ENCODE measurements around the gene PRSS1.
A peak's percentile ranks its signal among the peaks of the same experiment; 100 is the strongest.
"Not testable (repeated sequence)": the region's sequence is repeated elsewhere in the genome, so short reads cannot be mapped to it uniquely, and the experiment has no call there.

Gene PRSS1

GRCh38 chr7:142749218-142749993 lies at the start of gene PRSS1:
Gene PRSS1 (plus strand): TSS chr7:142749472. CDS start chr7:142749485, 13 bp downstream.
- no peak for DNase-seq

DNA sequence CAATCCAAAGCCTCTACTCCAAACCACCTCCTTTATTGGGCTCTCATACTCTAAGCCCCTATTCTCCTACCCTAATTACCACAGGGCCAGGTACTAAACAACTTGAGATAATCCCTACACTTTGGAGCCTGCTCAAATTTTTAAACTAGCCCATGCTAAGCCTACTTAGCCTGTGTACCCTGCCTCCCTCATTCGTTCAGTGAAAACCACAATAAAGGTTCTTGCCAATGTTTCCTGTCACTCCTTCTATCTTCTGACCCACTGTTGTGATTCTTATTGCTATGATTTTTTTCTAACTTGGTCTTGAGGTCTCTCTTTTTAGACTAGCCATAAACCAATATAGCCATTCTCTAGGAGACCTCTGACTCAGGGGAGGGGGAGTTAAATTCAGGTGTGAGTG lies 48.3 kb upstream of the PRSS1 start:
- DNase-seq: not testable (repeated sequence)

DNA sequence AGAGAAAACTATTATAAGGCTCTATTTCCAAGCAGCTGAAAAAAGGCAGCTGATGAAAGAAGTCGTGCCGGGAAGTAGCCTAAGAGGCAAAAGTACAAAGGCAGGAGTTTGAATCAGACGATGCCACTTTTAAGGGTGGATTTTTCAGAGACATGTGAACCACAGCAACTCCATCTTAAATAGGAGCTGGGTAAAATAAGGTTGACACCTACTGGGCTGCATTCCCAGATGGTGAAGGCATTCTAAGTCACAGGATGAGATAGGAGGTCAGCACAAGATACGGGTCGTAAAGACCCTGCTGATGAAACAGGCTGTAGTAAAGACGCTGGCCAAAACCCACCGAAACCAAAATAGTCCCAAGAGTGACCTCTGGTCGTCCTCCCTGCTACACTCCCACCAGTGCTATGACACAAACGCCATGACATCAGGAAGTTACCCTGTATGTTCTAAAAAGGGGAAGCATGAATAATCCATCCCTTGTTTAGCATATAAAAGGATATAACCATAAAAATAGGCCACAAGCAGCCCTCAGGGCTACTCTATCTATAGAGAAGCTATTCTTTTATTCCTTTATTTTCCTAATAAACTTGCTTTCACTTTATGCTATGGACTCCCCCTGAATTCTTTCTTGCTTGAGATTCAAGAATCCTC lies 45.5 kb upstream of the PRSS1 start:
- DNase-seq: no peak

- not testable (repeated sequence) for DNase-seq
Measured at GRCh38 chr7:142708726-142709125, 40.5 kb upstream of the PRSS1 start.

- no peak for DNase-seq
Measured at GRCh38 chr7:142709921-142710320, 39.4 kb upstream of the PRSS1 start.

- no peak for DNase-seq
Measured at GRCh38 chr7:142711196-142711595, 38.1 kb upstream of the PRSS1 start.

GRCh38 chr7:142711746-142712616 lies 37.3 kb upstream of the PRSS1 start:
- DNase-seq: peak; percentile 50

DNA sequence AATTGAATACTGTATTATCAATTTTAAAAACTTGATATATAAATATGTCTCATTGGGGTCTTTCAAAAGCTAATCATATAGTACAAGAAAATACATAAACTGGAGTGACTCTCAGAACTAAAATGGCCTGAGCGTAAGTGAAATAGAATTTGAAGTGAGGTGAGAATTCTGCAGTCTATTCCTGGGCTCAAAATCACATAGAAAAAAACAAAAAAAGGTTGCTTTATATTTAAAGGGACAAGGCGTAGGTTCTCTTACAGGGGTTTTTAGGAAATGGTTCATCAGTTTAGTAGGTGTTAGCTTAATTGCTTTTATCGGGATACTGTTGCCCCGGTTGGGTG lies 36.7 kb upstream of the PRSS1 start:
- no peak for DNase-seq

GRCh38 chr7:142714375-142714774 lies 34.9 kb upstream of the PRSS1 start:
- DNase-seq: no peak

- no peak for DNase-seq
Measured at GRCh38 chr7:142716596-142716995, 32.7 kb upstream of the PRSS1 start.

DNA sequence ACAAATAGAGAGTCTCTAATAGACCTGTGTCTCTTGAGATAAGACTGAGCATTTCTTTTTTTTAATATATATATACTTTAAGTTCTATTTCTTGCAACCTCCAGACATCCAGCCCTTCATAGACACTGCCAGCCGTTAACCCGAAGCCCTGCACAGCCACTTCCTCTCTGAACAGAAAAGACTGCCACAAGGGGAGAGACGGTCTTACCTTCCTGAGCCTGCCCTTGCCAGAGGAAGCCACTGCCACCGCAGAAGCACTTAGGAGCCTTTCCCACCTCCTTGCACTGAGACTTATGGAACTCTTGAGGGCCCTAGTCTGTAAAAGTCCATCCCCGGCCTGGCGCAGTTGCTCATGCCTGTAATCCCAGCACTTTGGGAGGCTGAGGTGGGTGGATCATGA lies 31.8 kb upstream of the PRSS1 start:
- no peak for DNase-seq

DNA sequence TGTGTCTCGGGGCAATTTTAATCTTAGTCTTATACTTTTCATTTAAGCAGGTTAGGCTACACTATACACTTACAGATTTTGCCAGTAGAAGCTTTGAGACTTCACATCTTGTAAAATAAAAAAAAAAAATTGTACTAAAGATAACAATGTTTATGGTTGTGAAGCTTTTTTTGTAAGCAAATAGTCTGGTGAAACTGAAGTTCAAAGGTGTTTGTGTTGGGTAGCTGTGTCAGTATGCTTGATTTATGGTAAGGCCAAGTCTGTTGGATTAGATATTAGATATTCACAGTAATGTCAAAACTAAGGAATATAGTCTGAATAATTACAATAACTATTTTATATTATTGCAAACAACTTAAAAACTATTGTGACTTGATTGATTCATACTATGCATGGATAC lies 31.0 kb upstream of the PRSS1 start:
- no peak for DNase-seq

GRCh38 chr7:142720172-142720773 lies 29.0 kb upstream of the PRSS1 start:
- DNase-seq: no peak

DNA sequence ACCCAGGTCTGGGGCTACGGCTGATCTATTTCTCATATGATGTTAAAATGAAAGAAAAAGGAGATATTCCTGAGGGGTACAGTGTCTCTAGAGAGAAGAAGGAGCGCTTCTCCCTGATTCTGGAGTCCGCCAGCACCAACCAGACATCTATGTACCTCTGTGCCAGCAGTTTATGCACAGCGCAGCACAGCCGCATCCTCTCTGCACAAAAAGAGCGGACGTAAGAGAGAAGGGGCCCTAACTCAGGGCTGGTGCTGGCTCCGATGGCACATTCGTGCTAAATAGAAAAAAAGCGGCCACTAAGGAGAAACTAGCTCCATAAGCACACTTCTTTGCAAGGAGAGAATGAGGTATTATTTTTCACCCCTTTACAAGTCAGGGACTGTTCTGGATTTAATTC lies 28.3 kb upstream of the PRSS1 start:
- DNase-seq: no peak

- no peak for DNase-seq
Measured at GRCh38 chr7:142722248-142722794, 27.0 kb upstream of the PRSS1 start.

DNA sequence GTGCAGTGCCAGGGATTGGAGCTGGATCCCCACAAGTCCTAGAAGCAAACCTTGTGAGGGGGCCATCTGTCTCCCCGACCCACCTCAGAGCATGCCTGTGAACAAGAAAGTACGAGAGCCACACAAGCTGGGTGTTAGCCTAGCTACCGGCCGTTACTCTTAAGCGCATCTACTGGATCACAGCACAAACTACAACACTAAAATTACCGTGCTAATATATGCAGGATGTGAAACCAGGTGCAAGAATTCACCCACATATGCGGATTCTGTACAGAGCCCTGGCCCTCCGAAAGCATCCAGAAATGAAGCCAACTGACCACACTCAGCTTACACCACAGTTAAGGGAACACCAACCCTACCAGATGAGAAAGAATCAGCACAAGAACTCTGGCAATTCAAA lies 16.0 kb upstream of the PRSS1 start:
- no peak for DNase-seq

GRCh38 chr7:142739923-142740492 lies 9.3 kb upstream of the PRSS1 start:
- DNase-seq: no peak

DNA sequence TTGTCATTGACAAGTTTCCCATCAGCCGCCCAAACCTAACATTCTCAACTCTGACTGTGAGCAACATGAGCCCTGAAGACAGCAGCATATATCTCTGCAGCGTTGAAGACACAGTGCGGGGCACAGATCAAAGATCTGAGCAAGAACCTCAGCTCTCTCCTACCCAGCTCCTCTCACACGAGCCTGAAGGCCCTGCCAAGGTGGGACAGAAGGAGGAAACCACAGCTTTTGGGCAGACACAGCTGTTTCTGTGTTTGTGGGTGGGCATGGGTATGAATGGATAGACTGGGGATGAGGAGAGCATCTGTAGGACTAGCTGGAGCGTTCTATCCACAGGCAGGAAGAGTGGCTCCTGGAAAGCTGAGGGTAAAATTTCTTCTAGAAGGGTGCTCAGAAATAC lies 8.5 kb upstream of the PRSS1 start:
- no peak for DNase-seq

DNA sequence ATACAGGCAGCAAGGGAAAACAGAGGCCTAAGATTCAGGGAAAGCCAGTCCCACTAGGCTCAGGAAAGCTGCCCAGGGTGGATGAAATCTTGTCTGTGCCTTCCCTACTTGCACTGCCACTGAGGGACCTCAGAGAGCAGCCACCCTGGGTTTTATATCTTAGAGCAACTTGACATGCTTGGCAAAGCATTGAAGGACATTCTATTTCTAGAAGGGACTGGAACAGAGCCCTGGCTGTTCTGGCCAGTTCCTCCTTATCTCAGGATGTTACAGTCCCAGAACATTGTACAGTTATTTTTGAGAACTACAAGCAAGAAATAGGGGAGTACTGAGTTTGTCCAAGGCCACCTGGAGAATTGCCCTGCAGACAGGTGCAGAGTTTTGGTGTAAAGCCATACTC lies 7.3 kb upstream of the PRSS1 start:
- DNase-seq: not testable (repeated sequence)

DNA sequence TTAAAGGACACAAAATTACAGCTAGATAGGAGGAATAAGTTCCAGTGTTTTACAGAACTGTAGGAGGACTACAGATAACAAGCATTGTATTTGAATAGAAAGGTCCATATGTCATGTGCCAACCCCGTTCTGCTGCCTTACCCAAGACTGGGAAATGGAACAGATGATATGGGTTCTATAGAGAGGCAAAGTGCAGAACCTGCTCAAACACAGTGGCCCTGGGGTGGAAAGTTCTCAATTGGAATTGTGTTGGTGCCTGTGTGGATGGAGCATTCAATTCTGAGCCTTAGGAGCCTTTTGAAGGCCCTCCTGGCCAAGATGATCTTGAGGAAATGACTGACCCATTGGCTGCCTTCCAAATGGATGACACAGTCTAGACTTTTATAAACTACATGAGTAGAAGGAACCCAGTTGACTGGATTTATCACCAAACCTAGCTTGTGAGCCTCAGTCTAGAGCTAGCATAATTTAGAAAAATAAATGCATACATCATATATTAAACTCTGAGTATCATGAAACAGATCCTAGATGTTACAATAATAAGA lies 4.1 kb upstream of the PRSS1 start:
- no peak for DNase-seq

DNA sequence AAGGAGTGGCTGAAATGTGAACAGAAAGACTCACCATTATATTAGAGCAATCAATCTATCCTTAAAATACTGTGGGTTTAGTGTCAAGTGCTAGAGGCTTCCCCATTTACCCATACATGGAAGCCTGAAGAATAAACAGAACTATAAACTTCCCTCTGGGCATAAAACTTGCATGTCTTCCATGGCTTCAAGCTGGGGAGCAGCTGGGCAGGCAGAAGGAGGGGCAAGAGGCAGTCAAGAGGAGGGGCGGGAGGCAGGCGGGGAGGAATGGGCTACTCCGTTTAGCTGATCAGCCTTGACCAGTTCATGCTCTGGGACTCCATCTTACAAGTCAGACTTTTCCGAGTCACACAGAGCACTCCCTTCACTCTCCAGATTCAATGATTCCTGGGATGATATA lies 3.5 kb upstream of the PRSS1 start:
- no peak for DNase-seq

GRCh38 chr7:142746264-142746663 lies 3.0 kb upstream of the PRSS1 start:
- DNase-seq: no peak

All from DMS53 (cell line).